Measurements from ENCODE around the gene ATAD3C.
"Not testable (repeated sequence)": the region's sequence is repeated elsewhere in the genome, so short reads cannot be mapped to it uniquely, and the experiment has no call there.

ATAD3C gene, protein sequence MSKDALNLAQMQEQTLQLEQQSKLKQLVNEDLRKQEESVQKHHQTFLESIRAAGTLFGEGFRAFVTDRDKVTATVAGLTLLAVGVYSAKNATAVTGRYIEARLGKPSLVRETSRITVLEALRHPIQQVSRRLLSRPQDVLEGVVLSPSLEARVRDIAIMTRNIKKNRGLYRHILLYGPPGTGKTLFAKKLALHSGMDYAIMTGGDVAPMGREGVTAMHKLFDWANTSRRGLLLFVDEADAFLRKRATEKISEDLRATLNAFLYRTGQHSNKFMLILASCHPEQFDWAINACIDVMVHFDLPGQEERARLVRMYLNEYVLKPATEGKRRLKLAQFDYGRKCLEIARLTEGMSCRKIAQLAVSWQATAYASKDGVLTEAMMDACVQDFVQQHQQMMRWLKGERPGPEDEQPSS

DNA sequence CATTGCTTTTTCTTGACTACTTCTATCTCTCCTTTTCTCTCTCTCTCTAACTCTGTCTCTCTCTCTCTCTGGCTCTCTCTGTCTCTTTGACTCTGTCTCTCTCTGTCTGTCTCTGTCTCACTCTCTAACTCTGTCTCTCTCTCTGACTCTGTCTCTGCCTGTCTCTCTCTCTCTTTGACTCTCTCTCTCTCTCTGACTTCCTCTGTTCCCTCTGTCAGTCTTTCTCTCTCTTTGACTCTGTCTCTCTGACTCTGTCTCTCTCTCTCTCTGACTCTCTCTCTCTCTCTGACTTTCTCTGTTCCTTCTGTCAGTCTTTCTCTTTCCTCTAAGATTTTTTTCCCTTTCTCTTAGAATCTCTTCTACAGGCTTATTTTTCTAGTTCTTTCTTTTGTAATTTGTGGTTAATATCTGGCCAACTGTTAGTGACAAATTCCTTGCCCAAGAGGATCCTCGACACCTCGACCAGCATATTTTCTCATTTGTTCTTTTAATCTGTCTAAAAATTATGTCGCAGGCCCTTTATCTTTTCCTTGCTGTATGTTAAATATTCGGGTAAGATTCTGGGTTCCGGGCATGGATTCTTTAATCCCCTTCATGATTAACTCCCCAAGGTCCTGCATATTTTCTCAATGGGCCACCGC, at the start of gene ATAD3C:
Gene ATAD3C (plus strand): TSS at position 591 of the 641 bp plus-strand sequence. CDS start 995 bp downstream, outside the sequence.
- DNase-seq, result no peak

DNA sequence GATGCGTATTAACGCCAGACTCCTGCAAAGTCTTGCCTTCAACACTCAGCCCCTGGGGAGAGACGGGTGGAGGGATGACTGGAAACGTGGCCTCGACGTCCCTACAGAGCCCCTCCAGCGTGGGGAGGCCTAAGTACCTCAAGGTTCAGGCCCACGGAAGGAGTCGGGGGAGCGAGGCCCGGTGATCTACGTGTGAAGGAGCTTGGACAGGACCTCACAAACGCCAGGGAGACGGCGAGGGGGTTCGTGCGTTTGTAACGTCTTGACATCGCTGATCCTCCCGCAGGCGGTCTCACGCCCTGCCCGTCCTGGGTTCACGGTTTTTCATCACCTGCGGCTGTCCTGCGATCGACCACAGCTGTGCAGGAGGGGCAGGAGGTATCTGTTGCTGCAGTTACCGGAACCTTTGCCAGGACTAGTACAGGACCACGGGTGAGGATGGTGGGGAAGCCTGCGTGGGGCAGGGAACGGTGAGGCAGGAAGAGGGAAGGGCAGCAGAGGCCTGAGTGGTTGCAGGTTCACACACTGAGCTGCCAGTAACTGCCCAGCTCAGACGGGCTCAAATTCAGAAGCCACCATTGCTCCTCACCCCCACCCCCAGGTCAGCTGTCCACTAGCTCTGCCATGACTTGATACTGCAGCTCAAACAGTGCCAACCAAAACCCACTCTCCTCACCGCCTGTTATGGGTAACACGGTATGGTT, 49.5 kb upstream of the ATAD3C start:
- DNase-seq, result no peak

DNA sequence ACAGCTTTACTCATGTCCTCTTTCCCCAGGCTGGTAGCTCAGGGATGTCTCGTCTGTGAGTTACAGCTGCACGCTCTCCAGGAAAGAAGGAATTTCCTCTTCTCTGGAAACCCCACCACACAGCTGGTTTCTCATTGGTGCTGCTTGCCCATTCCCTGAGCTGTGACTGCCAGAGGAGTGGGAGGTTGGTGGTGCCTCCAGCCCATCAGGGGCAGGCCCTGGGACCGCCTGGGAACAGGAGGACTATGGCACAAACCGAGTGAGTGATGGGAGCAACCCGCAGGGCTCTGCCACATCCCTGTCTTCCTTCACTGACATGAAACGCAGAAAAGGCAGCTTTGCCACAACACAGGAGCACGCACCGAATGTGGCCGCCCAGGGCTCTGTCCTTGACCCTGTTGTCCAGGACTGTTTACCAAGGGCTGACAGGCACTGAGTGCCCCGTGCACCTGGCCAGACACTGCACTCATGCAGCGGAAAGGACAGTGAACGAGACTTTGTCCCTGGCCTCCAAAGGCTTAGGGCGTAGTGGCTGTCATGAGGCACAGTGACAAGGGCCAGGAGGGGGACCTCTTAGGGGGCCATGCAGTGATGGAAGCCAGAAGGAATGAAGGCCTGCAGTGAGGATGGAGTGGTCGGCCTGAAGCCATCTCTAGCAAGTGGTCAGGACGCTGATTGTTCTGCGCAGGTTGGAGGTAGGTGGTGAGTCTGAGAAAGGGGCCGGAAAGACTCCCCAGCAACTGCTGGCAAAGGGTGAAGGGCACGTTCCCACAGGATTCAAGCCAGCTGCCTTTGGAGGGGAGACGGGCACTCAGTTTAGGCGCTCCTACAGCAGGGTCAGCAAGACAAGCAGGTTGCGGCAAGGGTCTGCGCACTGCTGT, 48.7 kb upstream of the ATAD3C start:
- no peak for DNase-seq

DNA sequence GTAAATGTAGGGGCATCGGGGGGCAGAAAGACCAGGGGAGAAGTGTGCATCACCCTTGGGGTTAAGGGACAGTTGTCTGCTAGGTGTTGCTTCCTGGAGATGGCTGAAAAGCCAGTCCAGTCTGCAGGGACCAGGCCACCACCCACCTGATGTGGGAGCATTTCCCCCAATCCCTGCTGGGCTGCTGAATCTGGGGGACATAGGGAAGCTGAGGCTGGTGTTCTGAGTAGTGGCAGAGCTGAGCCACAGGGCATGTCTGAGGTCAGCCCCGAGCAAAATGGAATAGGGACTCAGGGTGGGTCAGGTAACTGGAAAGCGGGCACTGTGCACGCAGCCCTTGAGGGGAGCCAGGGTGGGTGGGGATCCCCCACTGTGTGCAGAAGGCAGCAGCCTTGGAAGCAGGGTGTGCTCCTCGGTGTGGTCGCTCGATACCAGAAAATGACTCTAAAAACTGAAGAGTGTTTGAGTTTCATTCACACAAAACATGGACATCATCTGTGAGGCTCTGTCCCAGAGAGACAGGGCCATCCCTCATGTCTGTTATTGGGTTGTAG, 48.0 kb upstream of the ATAD3C start:
- DNase-seq, result no peak

DNA sequence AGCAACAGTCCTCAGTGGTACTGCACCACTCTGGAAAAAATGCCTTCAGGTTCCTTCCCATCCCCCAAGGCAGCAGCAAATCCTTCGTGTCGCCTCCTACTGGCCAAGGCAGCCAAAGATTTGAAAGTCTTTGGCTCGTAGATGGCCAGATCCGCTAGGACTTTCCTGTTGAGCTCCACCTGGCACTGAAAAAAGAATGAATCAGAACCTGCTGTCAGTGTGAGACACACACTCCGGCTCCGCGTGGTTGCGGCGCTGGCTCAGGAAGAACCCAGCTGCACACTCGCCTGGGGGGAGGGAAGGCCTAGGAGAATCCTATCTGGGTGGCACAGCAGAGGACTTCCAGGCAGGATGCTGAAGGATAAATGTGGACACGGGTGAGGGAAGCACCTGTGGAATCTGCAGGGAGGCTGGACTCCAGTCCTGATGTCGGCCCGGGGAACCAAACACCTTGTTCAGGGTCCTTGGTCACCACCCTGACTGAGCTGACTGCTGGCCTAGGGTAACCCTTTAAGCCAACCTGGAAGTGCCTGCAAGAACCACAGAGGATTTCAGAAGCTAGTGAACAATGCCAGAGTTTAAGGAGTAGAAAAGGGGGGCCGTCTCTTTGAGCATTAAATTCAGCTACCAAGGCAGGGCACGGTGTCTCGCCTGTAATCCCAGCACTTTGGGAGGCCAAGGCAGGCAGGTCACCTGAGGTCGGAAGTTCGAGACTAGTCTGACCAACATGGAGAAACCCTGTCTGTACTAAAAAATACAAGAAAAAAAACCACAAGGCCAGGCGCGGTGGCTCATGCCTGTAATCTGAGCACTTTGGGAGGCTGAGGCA, 47.2 kb upstream of the ATAD3C start:
- peak; percentile 4 for DNase-seq

DNA sequence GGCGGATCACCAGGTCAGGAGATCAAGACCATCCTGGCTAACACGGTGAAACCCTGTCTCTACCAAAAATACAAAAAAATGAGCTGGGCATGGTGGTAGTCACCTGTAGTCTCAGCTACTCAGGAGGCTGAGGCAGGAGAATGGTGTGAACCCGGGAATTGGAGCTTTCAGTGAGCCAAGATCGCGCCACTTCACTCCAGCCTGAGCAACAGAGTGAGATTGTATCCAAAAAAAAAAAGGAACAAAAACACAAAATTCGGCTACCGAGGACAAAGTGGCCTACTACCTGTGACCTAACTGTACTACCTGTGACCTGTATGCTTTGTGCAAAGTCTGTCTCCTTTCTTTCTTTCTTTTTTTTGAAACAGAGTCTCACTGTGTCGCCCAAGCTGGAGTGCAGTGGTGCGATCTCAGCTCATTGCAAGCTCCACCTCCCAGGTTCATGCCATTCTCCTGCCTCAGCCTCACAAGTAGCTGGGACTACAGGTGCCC, 46.5 kb upstream of the ATAD3C start:
- not testable (repeated sequence) for DNase-seq

DNA sequence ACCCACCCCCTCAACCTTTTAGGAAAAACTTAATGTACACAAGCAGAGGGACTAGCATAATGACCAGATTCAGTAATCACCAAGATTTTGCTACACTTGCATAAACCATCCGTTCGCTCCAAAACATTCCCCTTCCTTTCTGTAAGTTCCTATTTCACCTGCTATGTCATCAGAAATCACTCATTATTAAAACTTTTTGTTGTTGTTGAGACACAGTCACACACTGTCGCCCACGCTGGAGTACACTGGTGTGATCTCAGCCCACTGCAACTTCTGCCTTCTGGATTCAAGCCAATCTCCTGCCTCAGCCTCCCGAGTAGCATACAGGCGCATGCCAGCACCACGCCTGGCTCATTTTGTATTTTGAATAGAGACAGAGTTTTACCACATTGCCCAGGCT, 45.8 kb upstream of the ATAD3C start:
- DNase-seq, result no peak

DNA sequence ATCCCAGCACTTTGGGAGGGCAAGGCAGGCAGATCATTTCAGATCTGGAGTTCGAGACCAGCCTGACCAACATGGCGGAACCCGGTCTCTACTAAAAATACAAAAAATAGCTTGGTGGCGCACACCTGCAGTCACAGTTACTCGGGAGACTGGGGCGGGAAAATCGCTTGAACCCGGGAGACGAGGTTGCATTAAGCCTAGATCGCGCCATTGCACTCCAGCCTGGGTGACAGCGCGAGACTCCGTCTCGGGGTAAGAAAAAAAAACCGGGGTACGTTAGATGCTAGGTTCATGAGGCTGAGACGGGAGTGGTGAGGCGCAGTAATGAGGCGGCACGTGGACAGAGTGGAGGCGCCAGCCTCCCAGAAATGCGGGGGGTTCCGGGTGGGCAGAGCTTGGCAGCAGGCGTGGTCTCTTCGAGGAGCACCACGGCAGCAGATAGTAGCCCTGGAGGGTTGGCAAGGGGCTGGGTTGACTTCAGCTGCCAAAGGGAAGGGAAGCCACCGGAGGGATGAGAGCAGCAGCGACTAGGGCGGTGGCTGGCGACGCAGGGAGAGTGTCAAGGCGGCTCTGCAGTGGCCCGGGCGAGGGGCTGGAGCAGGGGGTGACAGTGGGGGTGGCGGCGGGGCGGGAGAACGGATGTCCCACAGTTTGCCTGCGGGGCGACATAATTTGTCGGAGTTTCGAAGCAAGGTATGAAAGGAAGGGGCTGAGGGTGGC, 43.2 kb upstream of the ATAD3C start:
- DNase-seq, result no peak

DNA sequence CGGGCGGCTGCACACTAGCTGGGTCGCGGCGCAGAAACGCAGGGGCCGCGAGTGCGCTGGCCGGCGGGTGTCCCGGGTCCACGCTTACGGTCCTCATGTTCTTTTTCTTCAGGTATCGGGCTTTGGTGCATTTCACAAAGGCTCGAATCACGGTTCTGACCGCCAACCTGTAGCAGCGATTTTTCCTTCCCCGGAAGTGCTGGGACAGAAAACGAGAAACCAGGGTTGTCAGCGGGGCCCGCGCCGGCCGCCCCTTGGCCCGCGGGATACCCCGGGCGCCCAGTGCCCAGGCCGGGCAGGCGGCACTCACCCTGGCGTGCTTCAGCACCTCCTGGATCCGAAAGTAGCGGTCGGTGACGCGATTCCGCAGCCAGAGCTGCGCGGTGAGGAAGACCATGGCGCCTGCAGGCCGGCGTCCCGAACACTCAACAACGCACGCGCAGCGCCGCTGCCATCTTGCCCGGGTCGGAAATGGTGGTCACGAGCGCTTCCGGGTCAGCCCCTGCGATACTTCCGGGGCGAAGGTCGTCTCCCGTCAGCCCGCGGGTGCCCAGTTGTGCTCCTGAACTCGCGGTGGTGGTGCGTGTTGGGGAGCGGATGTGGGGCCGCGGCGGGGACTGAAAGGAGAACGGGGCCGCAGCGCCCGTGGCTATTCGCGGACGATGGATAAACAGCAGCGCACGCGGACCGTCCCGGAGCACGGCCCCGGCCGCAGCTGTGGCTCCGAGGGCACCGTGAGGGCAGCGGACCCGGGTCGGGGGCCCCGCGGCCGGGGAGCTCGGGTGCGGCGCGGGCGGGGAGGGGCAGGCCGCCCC, 42.5 kb upstream of the ATAD3C start, which contains the start of gene MRPL20:
Gene MRPL20 (minus strand): TSS at position 473 of the 815 bp plus-strand sequence. CDS start 76 bp downstream, at position 397.
- DNase-seq, result peak; percentile 88

DNA sequence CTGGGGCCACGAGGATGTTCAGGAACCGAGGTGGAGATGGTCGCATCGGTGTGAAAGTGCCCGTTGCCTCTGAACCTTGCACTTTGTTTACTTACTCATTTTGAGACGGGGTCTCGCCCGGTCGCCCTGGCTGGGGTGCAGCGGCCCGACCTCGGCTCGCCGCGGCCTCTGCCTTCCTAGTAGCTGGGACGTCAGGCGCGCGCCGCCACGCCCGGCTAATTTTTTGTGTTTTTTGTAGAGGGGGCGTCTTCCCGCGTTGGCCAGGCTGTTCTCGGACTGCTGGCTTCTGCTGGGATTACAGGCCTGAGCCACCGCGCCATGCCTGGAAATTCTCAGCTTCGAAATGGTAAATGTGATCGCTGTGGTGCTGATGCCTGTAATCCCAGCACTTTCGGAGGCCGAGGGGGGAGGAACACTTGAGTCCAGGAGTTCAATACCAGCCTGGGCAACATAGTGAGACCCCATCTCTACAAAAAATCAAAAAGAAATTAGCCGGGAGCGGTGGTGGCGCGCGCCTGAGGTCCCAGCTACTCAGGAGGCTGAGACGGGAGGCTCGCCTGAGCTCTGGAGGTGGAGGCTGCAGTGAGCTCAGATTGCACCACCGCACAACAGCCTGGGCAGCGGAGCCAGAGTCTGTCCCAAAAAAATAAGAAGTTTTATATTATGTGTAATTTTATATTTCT, 41.7 kb upstream of the ATAD3C start:
- DNase-seq, result no peak

DNA sequence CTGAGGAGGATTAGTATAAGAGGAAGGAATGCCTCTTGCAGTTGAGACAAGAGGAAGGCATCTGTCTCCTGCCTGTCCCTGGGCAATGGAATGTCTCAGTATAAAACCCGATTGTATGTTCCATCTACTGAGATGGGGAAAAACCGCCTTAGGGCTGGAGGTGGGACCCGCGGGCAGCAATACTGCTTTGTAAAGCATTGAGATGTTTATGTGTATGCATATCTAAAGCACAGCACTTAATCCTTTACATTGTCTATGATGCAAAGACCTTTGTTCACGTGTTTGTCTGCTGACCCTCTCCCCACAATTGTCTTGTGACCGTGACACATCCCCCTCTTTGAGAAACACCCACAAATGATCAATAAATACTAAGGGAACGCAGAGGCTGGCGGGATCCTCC, 39.3 kb upstream of the ATAD3C start:
- not testable (repeated sequence) for DNase-seq

DNA sequence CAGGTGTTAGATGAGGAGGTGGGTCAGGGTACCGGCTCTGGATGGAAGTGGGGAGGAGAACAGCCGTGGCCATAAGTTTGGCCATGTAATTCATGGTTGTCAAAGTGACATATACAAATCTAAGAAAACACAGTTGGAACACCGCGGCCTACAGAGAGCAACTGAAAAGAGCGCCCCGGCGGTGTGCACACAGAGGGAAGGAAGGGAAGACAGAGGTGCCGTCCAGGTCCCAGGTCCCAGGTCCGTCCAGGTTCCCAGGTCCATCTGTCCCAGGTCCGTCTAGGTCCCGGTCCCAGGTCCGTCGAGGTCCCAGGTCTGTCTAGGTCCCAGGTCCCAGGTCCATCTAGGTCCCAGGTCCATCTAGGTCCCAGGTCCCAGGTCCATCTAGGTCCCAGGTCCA, 37.9 kb upstream of the ATAD3C start:
- DNase-seq, result no peak

DNA sequence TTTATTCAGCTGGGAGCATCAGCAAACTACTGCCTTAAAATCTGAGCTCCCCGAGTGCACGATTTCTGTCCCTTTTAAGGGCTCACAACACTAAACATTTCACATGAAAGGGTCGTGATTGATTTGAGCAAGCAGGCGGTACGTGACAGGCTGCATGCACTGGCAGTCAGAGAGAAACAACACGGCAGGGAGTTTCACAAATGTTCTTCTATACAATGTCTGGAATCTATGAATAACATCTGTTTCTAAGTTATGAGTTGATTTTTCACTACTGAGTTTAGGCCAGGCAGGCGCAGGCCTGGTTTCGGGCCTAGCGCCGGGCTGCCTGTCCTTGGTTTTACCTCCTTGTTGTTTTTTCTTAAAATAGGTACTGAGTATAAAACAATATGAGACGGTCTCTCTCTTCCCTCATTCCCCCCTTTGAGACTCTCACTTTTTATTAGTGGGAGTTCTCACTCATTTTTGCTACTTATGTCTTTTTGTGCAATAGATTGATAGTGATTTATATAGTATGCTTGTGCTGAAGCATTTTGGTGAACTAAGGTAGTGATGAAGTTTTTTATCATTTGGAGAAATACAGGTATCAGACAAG, 37.1 kb upstream of the ATAD3C start:
- DNase-seq, result not testable (repeated sequence)

DNA sequence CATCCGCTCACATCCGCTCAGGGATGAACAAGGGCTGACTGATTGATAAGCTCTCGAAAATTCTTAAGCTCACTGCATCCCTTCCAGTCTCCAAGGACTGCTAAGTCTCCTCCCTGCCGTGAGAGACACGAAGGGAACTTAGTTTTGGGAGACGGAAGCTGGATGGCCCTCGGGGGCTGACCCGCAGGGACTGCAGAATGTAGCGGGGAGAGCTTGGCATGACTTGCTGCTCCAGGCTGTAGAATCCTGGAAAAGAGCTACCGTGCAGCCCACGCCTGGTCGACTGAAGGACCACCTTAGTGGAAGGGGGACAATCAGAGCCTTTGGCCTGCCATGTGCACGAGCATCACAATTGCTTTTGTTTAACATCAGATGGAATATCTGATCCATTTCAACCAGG, 33.7 kb upstream of the ATAD3C start:
- no peak for DNase-seq

DNA sequence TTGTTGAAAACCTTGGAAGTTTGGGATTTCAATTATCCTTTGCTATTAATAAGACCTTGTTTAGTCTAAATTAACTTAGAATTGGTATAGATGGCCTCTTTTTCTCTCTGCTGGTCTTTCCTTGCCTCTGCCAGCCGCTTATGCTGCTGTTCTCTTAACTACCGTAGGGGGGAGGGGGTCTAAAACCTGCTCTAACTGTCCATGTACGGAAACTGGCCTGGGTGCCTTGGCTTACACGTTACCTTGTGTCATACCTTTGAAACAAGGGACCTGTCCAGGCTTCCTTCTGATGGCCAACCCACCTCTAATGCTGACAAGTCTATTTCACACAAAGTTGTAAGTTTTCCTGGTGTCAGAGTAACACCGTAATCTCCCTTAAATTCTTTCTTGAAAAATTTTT, 32.1 kb upstream of the ATAD3C start:
- not testable (repeated sequence) for DNase-seq

DNA sequence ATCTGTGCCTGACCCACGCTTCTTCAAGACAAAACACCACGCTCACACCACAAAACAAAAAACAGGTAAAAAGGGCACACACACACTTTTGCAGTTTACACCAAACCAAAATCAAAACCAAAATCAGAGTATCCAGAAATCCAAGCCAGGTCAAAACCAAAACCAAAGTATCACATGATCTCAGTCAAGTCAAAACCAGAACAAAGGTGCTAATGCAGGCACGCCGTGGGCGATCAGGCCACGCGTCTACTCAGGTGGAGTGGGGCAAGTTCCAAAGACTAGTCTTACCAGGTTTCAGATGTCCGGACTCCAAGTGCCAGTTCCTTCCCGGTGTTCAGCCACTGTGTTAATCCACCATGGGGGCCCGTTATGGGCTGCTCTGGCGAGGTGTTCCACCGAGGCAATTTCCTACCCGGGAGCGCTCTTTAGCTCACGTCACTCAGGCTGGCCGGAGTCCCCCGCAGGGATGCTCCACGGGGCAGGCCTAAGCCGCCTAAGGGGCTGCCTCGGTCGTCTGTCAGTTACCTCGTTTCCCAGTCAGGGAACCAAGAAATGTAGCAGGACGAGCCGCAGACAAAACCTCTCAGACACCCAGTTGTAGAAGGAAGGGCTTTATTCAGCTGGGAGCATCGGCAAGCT, 31.5 kb upstream of the ATAD3C start:
- DNase-seq, result not testable (repeated sequence)

DNA sequence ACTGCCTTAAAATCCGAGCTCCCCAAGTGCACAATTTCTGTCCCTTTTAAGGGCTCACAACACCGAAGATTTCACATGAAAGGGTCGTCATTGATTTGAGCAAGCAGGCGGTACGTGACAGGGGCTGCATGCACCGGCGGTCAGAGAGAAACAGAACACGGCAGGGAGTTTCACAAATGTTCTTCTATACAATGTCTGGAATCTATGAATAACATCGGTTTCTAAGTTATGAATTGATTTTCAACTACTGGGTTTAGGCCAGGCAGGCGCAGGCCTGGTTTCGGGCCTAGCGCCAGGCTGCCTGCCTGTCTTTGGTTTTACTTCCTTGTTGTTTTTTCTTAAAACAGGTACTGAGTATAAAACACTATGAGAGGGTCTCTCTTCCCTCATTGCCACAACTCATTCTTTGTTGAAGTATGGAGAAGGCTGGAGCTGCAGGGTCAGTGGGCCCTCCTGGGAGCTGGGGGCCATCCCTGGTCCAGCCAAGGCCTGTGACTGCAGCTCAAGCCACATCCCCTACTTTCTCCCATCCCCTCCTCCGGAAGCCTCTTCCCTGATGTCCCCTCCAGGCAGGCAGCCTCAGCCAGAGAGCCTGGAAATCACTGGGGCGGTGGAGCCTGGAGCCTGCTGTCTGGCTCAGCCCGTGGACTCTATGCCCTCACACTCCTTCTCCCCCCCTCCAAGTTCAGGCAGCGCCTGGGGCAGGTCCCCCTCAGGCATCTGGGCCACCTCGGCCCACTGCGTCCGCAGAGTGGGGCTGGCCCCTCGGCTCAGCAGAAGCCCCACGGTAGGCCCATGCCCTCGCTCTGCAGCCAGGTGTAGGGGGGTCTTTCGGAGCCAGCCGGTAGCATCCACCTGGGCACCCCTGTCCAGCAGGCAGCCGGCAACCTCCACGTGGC, 30.8 kb upstream of the ATAD3C start:
- no peak for DNase-seq
